Activated naive CD8-positive, alpha-beta T cell treated with anti-CD3 and anti-CD28 coated beads, Interleukin-2, amount 50 U/mL, for 16 hours (primary cell): ENCODE measurements around the gene XRCC3.
"Not testable (repeated sequence)": the region's sequence is repeated elsewhere in the genome, so short reads cannot be mapped to it uniquely, and the experiment has no call there.

Experiments used
- DNase-seq: peaks from one replicate; pipeline ENCODE4 v3.0.0-alpha.2; 2020; ENCODE audit warnings: low read depth, low spot score

Gene XRCC3

GRCh38 chr14:103694572-103695026 is 20.7 kb downstream of the XRCC3 start:
- DNase-seq, result no peak

DNA sequence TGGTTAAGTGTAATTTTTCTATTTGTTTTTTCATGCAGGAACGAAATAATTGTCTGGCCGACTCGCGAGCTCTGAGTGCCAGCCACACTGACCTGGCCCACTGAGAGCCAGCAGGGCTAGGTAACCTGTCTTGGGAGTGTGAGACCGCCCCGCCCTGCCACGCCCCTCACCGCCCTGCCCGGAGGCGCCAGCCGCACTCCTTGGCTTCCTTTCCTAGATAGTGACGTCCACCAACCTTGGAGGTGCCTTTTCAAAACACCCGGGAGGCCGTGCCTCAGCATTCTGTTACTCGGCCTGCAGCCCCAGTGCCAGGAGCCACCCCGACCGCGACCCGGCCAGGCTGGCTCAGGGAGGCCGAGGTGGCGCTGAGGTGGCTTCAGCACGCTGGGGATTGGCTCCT is 21.7 kb downstream of the XRCC3 start:
- DNase-seq, result no peak

DNA sequence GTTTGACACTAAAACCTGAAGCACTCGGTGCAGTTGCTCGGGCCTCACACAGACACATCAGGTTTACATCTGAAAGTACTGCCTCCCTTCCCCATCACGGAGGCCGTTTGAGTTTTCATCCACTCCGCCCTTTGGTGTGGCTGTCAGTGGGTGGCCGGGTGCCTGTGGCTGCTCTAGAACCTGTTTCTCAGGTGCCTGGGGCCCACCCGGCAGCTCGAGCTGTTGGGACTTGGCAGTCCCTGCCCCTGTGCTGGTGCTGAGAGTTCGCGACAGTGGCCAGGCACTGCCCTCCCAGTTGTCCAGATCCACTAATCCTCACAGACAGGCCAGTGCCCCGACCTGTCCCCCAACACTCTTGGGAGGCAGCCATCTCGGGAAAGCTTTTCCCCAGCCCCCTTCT is 22.4 kb downstream of the XRCC3 start:
- DNase-seq, result no peak

DNA sequence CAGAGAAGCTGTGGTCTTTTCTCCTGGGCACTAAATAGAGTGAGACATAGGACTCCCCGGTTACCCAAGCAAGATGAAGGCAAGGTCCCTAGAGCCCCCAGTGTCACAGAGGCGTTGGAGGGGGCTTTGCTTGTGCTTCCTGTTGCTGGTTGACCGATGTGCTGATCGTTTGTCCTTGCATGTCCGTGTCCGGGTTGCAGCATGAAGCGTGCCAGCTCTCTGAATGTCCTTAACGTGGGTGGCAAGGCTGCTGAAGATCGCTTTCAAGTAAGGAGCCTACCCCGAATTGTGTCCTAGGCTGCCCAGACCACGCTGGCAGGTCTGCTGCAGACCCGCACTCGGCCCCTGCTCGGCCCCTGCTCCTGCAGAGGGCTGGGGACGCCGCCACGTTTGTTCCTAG is 23.1 kb downstream of the XRCC3 start:
- DNase-seq, result no peak

DNA sequence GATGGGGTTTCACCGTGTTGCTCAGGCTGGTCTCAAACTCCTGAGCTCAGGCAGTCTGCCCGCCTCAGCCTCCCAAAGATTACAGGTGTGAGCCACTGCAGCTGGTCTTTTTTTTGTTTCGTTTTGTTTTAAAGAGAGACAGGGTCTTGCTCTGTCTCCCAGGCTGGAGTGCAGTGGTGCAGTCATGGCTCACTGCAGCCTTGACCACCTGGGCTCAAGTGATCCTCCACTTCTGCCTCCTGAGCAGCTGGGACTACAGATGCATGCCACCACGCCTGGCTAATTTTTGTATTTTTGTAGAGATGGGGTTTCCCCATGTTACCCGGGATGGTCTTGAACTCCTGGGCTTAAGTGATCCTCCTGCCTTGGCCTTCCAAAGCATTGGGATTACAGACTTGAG is 23.6 kb downstream of the XRCC3 start:
- not testable (repeated sequence) for DNase-seq

DNA sequence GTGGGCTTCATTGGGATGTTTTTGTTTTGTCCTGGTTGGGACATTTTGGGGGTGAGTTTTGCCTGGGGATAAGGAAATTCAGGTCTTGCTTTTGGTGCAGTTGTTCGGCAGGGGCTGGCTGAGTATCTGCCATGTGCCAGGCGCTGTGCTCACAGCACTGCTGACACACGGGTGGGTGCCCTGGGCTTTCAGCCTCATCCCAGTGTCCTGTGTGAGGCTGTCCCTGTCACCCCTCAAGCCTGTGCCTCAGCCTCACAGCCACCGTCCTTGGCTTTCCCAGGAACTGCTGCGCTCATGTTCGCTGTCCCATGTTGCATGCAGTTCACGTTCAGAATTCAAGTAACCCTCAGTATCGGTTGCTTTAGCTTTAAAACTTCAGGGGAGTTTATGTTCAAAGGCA is 24.9 kb downstream of the XRCC3 start:
- DNase-seq, result no peak

DNA sequence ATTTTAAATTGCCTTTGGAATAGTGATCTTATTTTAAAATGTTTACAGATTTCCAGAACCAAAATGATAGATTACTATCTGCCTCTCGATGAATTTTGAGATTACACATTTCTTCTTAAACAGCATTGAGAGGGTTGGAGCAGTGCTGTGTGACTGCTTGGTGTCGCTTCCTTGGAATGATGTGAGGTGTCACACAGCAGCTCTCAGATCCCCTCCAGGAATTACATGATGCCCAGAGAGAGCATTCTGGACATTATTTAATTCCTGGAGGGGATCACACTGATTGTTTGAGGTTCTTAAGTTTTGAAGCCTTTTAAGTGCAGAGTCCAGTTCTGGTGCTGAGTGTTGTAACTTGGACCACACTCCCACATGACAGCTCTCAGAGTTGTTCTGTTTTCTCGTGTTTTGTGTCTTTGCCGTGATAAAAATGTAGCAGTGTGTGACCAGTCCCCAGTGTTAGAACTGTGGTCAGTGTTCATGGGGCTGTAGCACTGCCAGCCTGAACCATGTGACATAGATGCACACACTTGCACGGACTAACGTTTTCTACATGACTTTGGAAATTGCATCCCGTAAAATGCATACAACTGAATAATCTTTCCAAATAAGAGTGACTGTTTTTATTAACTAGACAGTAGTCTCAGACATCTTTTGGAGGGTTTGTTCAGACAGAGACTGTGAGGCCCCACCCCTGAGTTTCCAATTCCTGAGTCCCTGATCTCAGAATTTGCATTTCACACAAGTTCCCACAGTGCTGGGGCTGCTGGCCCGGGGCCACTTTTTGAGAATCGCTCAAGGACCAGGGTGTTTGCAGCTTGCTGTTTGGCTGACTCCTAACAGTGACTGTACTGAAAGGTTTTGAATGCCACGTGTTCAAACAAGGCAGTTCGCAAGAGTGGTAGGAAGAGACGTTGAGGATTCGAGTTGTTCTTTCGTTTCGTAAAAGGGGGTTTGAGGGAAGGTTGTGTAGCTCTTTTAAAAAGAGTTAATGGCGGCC is 26.0 kb downstream of the XRCC3 start:
- no peak for DNase-seq

- no peak for DNase-seq
Observed at GRCh38 chr14:103688441-103688840, 26.8 kb downstream of the XRCC3 start.

GRCh38 chr14:103687712-103688111 is 27.5 kb downstream of the XRCC3 start:
- no peak for DNase-seq

- DNase-seq, result no peak
Observed at GRCh38 chr14:103686831-103687485, 28.3 kb downstream of the XRCC3 start.

DNA sequence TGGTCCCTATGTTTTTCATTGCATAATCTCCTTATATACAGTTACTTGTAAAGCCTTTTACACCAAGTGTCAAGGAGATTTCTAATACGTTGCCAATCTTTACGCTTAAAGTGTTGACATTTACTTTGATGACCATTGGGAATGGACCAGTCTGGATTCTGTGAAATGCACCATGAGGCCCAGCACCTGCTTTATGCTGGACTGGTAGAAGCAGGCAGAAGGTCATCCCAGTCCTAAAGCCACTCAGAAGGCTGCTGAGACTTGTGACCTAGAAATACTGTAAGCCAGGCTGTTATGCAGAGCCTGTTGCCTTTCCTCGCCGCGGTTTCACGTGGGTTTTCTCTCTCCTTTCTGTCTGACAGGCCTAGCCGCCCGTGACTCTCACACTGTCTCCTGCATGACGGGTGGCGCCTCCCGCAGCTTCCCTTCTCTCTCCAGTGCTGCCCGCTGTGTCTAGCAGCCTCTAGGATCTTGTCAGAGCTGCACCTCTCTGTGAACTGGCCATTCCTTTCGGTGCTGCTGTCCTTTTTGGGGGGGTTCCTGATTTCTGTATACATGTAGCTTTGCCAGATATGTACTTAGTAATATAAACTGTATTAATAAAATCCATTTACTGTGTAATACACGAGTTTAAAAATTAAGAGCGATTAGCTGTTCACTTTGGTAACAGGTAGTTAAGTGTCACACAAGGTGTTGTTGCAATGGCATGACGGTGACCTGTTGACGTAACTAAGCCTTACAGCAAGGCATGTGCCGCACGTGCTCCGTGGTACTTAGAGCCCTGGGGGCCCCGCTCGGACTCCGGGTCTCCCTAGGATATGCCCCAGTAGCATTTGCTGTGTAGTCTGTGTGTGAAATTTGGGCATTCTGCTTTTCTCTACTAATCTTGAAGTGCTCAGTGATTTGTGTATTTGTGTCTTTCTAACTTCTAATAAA is 29.7 kb downstream of the XRCC3 start:
- no peak for DNase-seq

GRCh38 chr14:103684871-103685270 is 30.4 kb downstream of the XRCC3 start:
- DNase-seq, result no peak

DNA sequence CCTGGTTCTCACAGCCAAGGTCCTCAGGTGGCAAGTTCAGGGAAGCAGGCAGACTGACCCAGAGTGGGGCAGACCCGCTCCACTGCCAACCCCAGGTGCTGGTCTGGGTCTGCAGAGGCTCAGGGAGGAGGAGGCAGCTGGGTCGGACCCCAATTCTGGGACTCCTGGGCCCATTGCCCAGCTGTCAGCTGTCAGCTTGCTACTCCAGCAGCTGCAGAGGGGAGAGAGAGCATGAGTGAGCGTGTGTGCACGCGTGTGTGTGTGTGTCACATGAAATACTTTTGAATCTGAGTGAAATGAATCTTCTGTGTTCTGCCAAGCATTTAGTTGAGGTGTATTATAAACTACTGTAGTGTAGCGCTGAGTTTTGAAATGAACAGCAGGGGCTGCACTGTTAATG is 30.8 kb downstream of the XRCC3 start:
- no peak for DNase-seq

DNA sequence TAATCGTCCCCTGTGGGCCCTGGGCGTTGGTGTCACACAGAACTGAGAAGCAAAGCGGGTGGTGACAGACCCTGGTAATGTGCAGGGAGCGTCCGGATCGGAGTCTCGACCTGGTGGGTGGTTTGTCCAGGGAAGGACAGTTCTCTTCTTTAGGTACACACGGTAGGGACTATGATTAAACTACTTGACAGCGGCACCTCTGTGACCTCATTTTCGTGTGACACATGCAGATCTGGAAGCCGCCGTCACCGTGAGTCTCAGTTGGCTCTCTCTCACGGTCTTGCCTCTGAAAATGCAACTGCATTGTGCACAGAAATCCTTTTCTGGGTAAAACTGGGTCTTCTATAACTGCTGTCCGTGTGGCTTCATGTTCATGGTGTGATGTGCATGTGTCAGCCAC is 32.1 kb downstream of the XRCC3 start:
- DNase-seq, result no peak

- DNase-seq, result no peak
Observed at GRCh38 chr14:103680491-103681231, 34.6 kb downstream of the XRCC3 start.

DNA sequence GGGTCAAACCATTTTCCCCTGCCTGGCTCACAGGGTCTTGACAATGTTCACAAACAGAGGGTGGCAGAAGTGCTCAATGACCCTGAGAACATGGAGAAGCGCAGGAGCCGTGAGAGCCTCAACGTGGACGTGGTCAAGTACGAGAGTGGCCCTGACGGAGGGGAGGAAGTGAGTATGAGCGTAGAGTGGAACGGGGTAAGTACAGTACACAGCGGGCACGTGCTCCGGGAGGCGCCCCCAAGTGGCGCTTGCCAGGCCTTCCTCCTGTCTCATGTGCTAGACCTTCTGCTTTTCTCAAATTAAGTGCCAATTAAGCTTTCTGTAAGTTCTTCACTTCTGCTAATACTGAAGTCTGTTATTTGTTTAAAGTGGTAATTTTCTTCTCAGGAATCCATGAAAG is 35.9 kb downstream of the XRCC3 start:
- DNase-seq, result peak; percentile 13

GRCh38 chr14:103676881-103677675 is 38.2 kb downstream of the XRCC3 start:
- DNase-seq, result no peak

GRCh38 chr14:103675957-103676356 is 39.3 kb downstream of the XRCC3 start:
- no peak for DNase-seq

- no peak for DNase-seq
Observed at GRCh38 chr14:103671911-103672310, 43.3 kb downstream of the XRCC3 start.

DNA sequence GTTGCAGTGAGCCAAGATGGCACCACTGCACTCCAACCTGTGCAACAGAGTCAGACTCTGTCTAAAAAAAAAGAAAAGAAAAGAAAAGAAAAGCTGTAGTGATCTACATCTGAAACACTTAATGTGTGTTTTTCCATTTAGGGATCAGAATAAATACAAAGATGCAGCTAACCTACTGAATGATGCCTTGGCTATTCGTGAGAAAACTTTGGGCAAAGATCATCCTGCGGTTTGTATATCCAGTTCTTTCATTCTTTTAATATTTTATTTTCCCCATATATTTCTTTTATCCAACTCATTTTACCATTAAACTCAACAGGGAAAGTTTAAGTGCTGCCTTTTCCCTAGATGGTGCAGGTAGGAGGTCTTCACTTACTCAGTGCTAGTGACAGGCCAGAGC is 45.9 kb downstream of the XRCC3 start:
- DNase-seq, result no peak
